ENCODE measurements around the gene B4GALT1. TPM values are rescaled to one million over a fixed set of nuclear protein-coding genes. Genes with fewer than 3 reads are reported as not detected.
A peak's percentile ranks its signal among the peaks of the same experiment; 100 is the strongest.

Gene B4GALT1
- total RNA-seq, 1 experiment from 2014 or later, result 32.0 TPM

GRCh38 chr9:33198165-33198564 is 31.0 kb upstream of the B4GALT1 start:
- intact Hi-C loops (cut with micrococcal nuclease; ENCODE audit: unreplicated experiment), result no loop called here
- ChIA-PET CTCF (no interaction called here), POLR2A (ENCODE audit: low non-redundant PET) (no interaction called here)
- Histone ChIP-seq H3K36me3 (ENCODE audit: insufficient read depth, low read length, poor library complexity, severe bottlenecking) (no peaks in the 10 kb centered on the region), H3K9me3 (ENCODE audit: low read depth, low read length, poor library complexity, severe bottlenecking) (no peaks in the 10 kb centered on the region), H3K27me3 (replicated peaks; ENCODE audit: insufficient read depth, low read depth, low read length, poor library complexity) (no peaks in the 10 kb centered on the region), H3K4me1 (ENCODE audit: insufficient read depth, low read length, poor library complexity, severe bottlenecking) (no peaks in the 10 kb centered on the region), H3K4me3 (ENCODE audit: low read depth, low read length, poor library complexity, severe bottlenecking) (no peak overlapping the region), H3K27ac (ENCODE audit: low read depth, low read length, poor library complexity, severe bottlenecking) (peak overlapping the region; percentile 32)
- no peak for DNase-seq (ENCODE audit: low spot score)
- BruUV-seq (replicated peaks), result no TSS peak
- TF ChIP-seq EZH2 (IDR thresholded peaks at IDR 0.05; ENCODE audit: borderline replicate concordance, low read depth, low read length, poor library complexity, severe bottlenecking), result no peak
- TF ChIP-seq CTCF (conservative IDR thresholded peaks at IDR 0.05; ENCODE audit: low read depth, low read length), result 0 out of 2 replicates have a peak, but pooled peaks have one; percentile 2

- TF ChIP-seq EZH2 (IDR thresholded peaks at IDR 0.05; ENCODE audit: borderline replicate concordance, low read depth, low read length, poor library complexity, severe bottlenecking) (no peak), CTCF (conservative IDR thresholded peaks at IDR 0.05; ENCODE audit: low read depth, low read length) (0 out of 2 replicates have a peak, but pooled peaks have one; percentile 17)
- Histone ChIP-seq H3K9me3 (ENCODE audit: low read depth, low read length, poor library complexity, severe bottlenecking) (no peaks in the 10 kb centered on the region), H3K27ac (ENCODE audit: low read depth, low read length, poor library complexity, severe bottlenecking) (peak overlapping the region; percentile 32), H3K4me3 (ENCODE audit: low read depth, low read length, poor library complexity, severe bottlenecking) (no peak overlapping the region), H3K27me3 (replicated peaks; ENCODE audit: insufficient read depth, low read depth, low read length, poor library complexity) (no peaks in the 10 kb centered on the region), H3K4me1 (ENCODE audit: insufficient read depth, low read length, poor library complexity, severe bottlenecking) (no peaks in the 10 kb centered on the region), H3K36me3 (ENCODE audit: insufficient read depth, low read length, poor library complexity, severe bottlenecking) (no peaks in the 10 kb centered on the region)
- intact Hi-C loops (cut with micrococcal nuclease; ENCODE audit: unreplicated experiment), result no loop called here
- DNase-seq (ENCODE audit: low spot score), result peak; percentile 55
- POLR2A ChIA-PET (ENCODE audit: low non-redundant PET), result no interaction called here
- CTCF ChIA-PET, result no interaction called here
- BruUV-seq (replicated peaks), result no TSS peak
These were observed 30.4 kb upstream of the B4GALT1 start for GRCh38 chr9:33197279-33198152.

GRCh38 chr9:33196736-33197135 is 29.6 kb upstream of the B4GALT1 start:
- Histone ChIP-seq H3K36me3 (ENCODE audit: insufficient read depth, low read length, poor library complexity, severe bottlenecking) (no peaks in the 10 kb centered on the region), H3K27me3 (replicated peaks; ENCODE audit: insufficient read depth, low read depth, low read length, poor library complexity) (no peaks in the 10 kb centered on the region), H3K27ac (ENCODE audit: low read depth, low read length, poor library complexity, severe bottlenecking) (no peak overlapping the region), H3K9me3 (ENCODE audit: low read depth, low read length, poor library complexity, severe bottlenecking) (no peaks in the 10 kb centered on the region), H3K4me3 (ENCODE audit: low read depth, low read length, poor library complexity, severe bottlenecking) (no peak overlapping the region), H3K4me1 (ENCODE audit: insufficient read depth, low read length, poor library complexity, severe bottlenecking) (no peaks in the 10 kb centered on the region)
- ChIA-PET POLR2A (ENCODE audit: low non-redundant PET) (no interaction called here), CTCF (interaction anchor here (0.7 kb wide), 1 partner anchor 736 kb away, joined by 3 read pairs; no protein-coding TSS in a partner anchor)
- DNase-seq (ENCODE audit: low spot score), result no peak
- TF ChIP-seq CTCF (conservative IDR thresholded peaks at IDR 0.05; ENCODE audit: low read depth, low read length) (no peak), EZH2 (IDR thresholded peaks at IDR 0.05; ENCODE audit: borderline replicate concordance, low read depth, low read length, poor library complexity, severe bottlenecking) (no peak)
- intact Hi-C loops (cut with micrococcal nuclease; ENCODE audit: unreplicated experiment), result no loop called here
- no TSS peak for BruUV-seq (replicated peaks)
